GM19240 (cell line): ENCODE data around the gene SMYD2.

ENCODE experiments used
- DNase-seq: peaks from one replicate; pipeline ENCODE4 v3.0.0; 2011; ENCODE audit warnings: low spot score; ENCODE audit not compliant: insufficient read length

SMYD2 gene

GRCh38 chr1:214384373-214385079, 103.6 kb downstream of the SMYD2 start:
- DNase-seq, result no peak

DNA sequence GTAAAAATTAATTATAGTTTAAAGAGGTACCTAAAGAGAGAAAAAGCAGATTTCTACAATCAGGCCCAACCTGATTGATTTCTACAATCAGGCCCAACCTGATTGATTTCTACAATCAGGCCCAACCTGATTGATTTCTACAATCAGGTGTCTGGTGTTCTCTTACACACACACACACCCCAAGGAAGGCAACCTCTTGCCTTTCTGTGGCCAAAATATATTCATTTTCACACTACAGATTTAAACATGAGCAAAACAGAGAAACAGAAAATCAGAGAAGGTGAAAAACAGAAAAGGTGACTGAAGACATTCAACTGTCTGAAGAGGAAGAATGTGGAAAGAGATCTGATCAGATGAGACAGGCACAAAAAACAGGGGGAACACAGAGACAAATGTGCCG, 104.5 kb downstream of the SMYD2 start:
- DNase-seq, result no peak

GRCh38 chr1:214386333-214386732, 105.4 kb downstream of the SMYD2 start:
- no peak for DNase-seq
